Peyer's patch (tissue), 4 donors: Measurements from ENCODE around the gene POU2AF3. TPM values are rescaled to one million over a fixed set of nuclear protein-coding genes. Genes with fewer than 3 reads are reported as not detected.

Experiments used
- DNase-seq, 3 donors: peaks; one replicate each; pipeline ENCODE4 v3.0.0-alpha.2; 2017 to 2019
- H3K27ac ChIP-seq, 4 donors: fragments of 200-600 bp; sonication (generic); one replicate each; pipeline ENCODE4 v1.5.1; 2016 to 2019
- H3K27me3 ChIP-seq, 2 donors: fragments of 200-600 bp; sonication (generic); one replicate each; pipeline ENCODE4 v1.5.1; 2019
- H3K36me3 ChIP-seq, 3 donors: fragments of 200-600 bp; sonication (generic); one replicate each; pipeline ENCODE4 v1.5.1; 2016 to 2019
- H3K4me1 ChIP-seq, 4 donors: fragments of 200-600 bp; sonication (generic); one replicate each; pipeline ENCODE4 v1.5.1; 2016 to 2019
- H3K4me3 ChIP-seq, 4 donors: fragments of 200-600 bp; sonication (generic); 1 replicate in 3 of 4; 2 replicates in 1 of 4; pipeline ENCODE4 v1.5.1; 2016 to 2019; ENCODE audit warnings: mild to moderate bottlenecking in 1 of 4
- H3K9me3 ChIP-seq, 4 donors: fragments of 200-600 bp; sonication (generic); one replicate each; pipeline ENCODE4 v1.5.1; 2016 to 2019; ENCODE audit warnings: mild to moderate bottlenecking in 1 of 4
- CTCF ChIP-seq, 6 experiments: fragments of 450-650 bp in 4 of 6; fragments of 200-600 bp in 2 of 6; sonication (generic) in 1 of 6; IDR thresholded peaks; one replicate each; pipeline ENCODE4 v1.5.1; 2017 to 2019; ENCODE audit warnings: antibody characterized with exemption in 6 of 6, mild to moderate bottlenecking in 3 of 6, moderate library complexity in 1 of 6
- POLR2A ChIP-seq, 2 donors: fragments of 450-650 bp; IDR thresholded peaks; one replicate each; pipeline ENCODE4 v1.5.1; 2017; ENCODE audit warnings: antibody characterized with exemption in 2 of 2, mild to moderate bottlenecking in 2 of 2, moderate library complexity in 2 of 2
- total RNA-seq, 4 donors: library from RNA; depleted of rRNA; stranded (reverse); fragments of >200 nt; gene quantifications; one replicate each; pipeline ENCODE4 v1.1.0, GENCODE V29; 2016

The POU2AF3 gene
- total RNA-seq, 4 donors from 2014 or later = 2.5 to 14.9 (median 11.4) TPM

- Histone ChIP-seq H3K9me3 (no peaks in the 10 kb centered on the region), H3K27ac (no peak overlapping the region), H3K27me3 (no peaks in the 10 kb centered on the region), H3K4me1 (peaks cover 0 to 12% (median 0%) of the 10 kb centered on the region in 4 donors), H3K4me3 (no peak overlapping the region), H3K36me3 (no peaks in the 10 kb centered on the region)
- TF ChIP-seq POLR2A (IDR thresholded peaks at IDR 0.05) (no peak), CTCF (IDR thresholded peaks at IDR 0.05) (no peak)
- no peak for DNase-seq
These were observed 2.1 kb upstream of the POU2AF3 start for GRCh38 chr11:111296196-111296595.

- no peak overlapping the region for H3K27ac ChIP-seq
- H3K4me3 ChIP-seq = no peak overlapping the region
- H3K4me1 ChIP-seq = peaks cover 0 to 12% (median 6%) of the 10 kb centered on the region in 4 donors
- no peaks in the 10 kb centered on the region for H3K27me3 ChIP-seq
- TF ChIP-seq CTCF (IDR thresholded peaks at IDR 0.05) (no peak), POLR2A (IDR thresholded peaks at IDR 0.05) (no peak)
- H3K9me3 ChIP-seq = no peaks in the 10 kb centered on the region
- no peak for DNase-seq
- H3K36me3 ChIP-seq = no peaks in the 10 kb centered on the region
These were observed 650 bp upstream of the POU2AF3 start for GRCh38 chr11:111297696-111298095.

DNA sequence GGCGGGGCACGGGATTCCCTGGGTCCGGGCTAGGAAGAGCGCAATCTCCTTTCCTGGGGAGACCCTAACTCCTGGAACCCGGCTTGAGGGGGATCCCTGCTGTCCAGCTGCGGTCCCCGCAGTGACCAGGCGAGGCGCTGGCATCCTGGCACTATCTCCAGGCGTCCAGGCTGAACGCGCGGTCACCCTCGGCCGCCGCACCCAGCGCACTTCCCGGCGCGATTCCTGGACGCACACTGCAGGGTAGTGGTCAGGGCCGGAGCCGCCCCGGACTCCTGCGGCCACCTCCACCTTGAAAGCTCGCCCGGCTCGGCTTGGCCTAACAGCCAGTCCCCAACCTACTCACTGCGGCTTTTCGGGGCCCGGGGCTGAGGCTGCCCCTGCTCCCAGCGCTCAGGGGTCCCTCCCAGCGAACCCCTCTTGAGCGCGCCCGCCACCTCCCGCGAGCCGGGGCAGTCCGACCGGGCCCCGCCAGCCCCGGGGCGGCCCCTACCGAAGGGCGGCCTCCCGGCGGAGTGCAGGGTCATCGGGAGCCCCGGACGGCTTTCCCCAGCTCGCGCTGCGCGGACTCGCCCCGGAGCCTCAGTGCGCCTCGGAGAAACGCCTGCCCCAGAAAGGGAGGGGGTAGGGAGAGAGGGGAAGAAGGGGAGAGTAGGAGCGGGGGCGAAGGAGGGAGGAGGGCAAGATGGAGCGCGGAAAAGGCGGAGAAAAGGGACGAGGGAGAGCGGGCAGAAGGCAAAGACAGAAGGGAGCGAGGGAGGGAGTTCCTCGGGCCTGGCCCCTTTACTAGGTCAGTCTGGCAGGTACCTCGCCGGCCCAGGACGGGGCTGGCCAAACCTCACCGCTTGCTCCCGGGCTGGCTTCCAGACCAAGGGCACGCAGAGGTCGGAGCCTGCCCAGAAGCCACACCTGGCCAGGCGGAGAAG is 1.0 kb downstream of the POU2AF3 start:
- Histone ChIP-seq H3K27me3 (no peaks in the 10 kb centered on the region), H3K4me3 (peak overlapping the region; percentile 60 to 71 (median 68)), H3K27ac (peak overlapping the region; percentile 71 to 94 (median 84)), H3K36me3 (no peaks in the 10 kb centered on the region), H3K9me3 (no peaks in the 10 kb centered on the region), H3K4me1 (peaks cover 0 to 20% (median 6%) of the 10 kb centered on the region in 4 donors)
- TF ChIP-seq CTCF (IDR thresholded peaks at IDR 0.05) (peak in 5 of 6 experiments; percentile 7 to 81 (median 73)), POLR2A (IDR thresholded peaks at IDR 0.05) (peak; percentile 34 to 62)
- DNase-seq = peak; percentile 31 to 85 (median 83)

- Histone ChIP-seq H3K9me3 (no peaks in the 10 kb centered on the region), H3K4me3 (no peak overlapping the region), H3K4me1 (peaks cover 0 to 20% (median 6%) of the 10 kb centered on the region in 4 donors), H3K36me3 (no peaks in the 10 kb centered on the region), H3K27ac (no peak overlapping the region), H3K27me3 (no peaks in the 10 kb centered on the region)
- TF ChIP-seq CTCF (IDR thresholded peaks at IDR 0.05) (no peak), POLR2A (IDR thresholded peaks at IDR 0.05) (no peak)
- DNase-seq = no peak
These were observed 2.2 kb downstream of the POU2AF3 start for GRCh38 chr11:111300569-111300968.

- Histone ChIP-seq H3K4me1 (peaks cover 0 to 20% (median 6%) of the 10 kb centered on the region in 4 donors), H3K4me3 (no peak overlapping the region), H3K36me3 (no peaks in the 10 kb centered on the region), H3K9me3 (no peaks in the 10 kb centered on the region), H3K27ac (no peak overlapping the region), H3K27me3 (no peaks in the 10 kb centered on the region)
- TF ChIP-seq POLR2A (IDR thresholded peaks at IDR 0.05) = no peak
- TF ChIP-seq CTCF (IDR thresholded peaks at IDR 0.05) = no peak
- DNase-seq = no peak
These were observed 2.9 kb downstream of the POU2AF3 start for GRCh38 chr11:111301004-111301841.
